Activated CD8-positive, alpha-beta memory T cell treated with anti-CD3 and anti-CD28 coated beads, Interleukin-2, amount 50 U/mL, for 24 hours (primary cell): ENCODE results near the gene SLC35A4.

Source experiments
- DNase-seq: peaks from one replicate; pipeline ENCODE4 v3.0.0-alpha.2; 2020; ENCODE audit errors: extremely low read depth

The SLC35A4 gene

GRCh38 chr5:140564196-140565023 lies at the start of gene SLC35A4, which contains the start of gene APBB3:
TSS of gene SLC35A4 (plus strand) at chr5:140564828. CDS start at chr5:140567170, 2,342 bp downstream.
TSS of gene APBB3 (minus strand) at chr5:140564598. CDS start at chr5:140564245, 353 bp downstream.
- peak; percentile 93 for DNase-seq

GRCh38 chr5:140524003-140524402 lies 40.6 kb upstream of the SLC35A4 start:
- no peak for DNase-seq

- DNase-seq = no peak
Observed at GRCh38 chr5:140540227-140540626, 24.4 kb upstream of the SLC35A4 start.

- no peak for DNase-seq
Observed at GRCh38 chr5:140542972-140543371, 21.7 kb upstream of the SLC35A4 start.

- no peak for DNase-seq
Observed at GRCh38 chr5:140544986-140545385, 19.6 kb upstream of the SLC35A4 start.

- no peak for DNase-seq
Observed at GRCh38 chr5:140545606-140546005, 19.0 kb upstream of the SLC35A4 start.

GRCh38 chr5:140546851-140547507 lies 17.6 kb upstream of the SLC35A4 start:
- DNase-seq = no peak

- peak; percentile 62 for DNase-seq
Observed at GRCh38 chr5:140547508-140548299, 16.9 kb upstream of the SLC35A4 start, which contains the start of gene EIF4EBP3. TSS of gene EIF4EBP3 (plus strand) at chr5:140547662. CDS start at chr5:140547738, 76 bp downstream.

- no peak for DNase-seq
Observed at GRCh38 chr5:140548300-140548688, 16.3 kb upstream of the SLC35A4 start.

- no peak for DNase-seq
Observed at GRCh38 chr5:140548791-140549190, 15.8 kb upstream of the SLC35A4 start.

GRCh38 chr5:140549237-140550144 lies 15.1 kb upstream of the SLC35A4 start:
- DNase-seq = no peak

- DNase-seq = no peak
Observed at GRCh38 chr5:140550147-140551079, 14.2 kb upstream of the SLC35A4 start.

- no peak for DNase-seq
Observed at GRCh38 chr5:140551872-140552271, 12.8 kb upstream of the SLC35A4 start.

- no peak for DNase-seq
Observed at GRCh38 chr5:140553657-140554056, 11.0 kb upstream of the SLC35A4 start.

GRCh38 chr5:140554454-140554853 lies 10.2 kb upstream of the SLC35A4 start:
- DNase-seq = no peak

GRCh38 chr5:140555747-140556312 lies 8.8 kb upstream of the SLC35A4 start:
- no peak for DNase-seq

- no peak for DNase-seq
Observed at GRCh38 chr5:140556438-140556837, 8.2 kb upstream of the SLC35A4 start.

GRCh38 chr5:140557136-140557805 lies 7.4 kb upstream of the SLC35A4 start, which contains the start of gene SRA1:
TSS of gene SRA1 (minus strand) at chr5:140557473. CDS start at chr5:140557452, 21 bp downstream.
- peak; percentile 63 for DNase-seq

- no peak for DNase-seq
Observed at GRCh38 chr5:140557965-140558364, 6.7 kb upstream of the SLC35A4 start.
